ENCODE results near the gene MMP15. TPM values are rescaled to one million over a fixed set of nuclear protein-coding genes. Genes with fewer than 3 reads are reported as not detected.
"Not testable (repeated sequence)": the region's sequence is repeated elsewhere in the genome, so short reads cannot be mapped to it uniquely, and the experiment has no call there.

The MMP15 gene
- total RNA-seq, 1 donor from 2014 or later, result 14.9 TPM

- no peak overlapping the region for H3K27ac ChIP-seq
- no peaks in the 10 kb centered on the region for H3K9me3 ChIP-seq
- H3K4me1 ChIP-seq, result no peaks in the 10 kb centered on the region
- no peak for DNase-seq (ENCODE audit: low spot score in 2 of 2)
- H3K36me3 ChIP-seq, result no peaks in the 10 kb centered on the region
- H3K4me3 ChIP-seq, result no peak overlapping the region
- no peaks in the 10 kb centered on the region for H3K27me3 ChIP-seq
- TF ChIP-seq CTCF (IDR thresholded peaks at IDR 0.05), result no peak
- intact Hi-C loops (cut with DNase I), result no loop called here
Observed at GRCh38 chr16:58094026-58094425, 68.5 kb downstream of the MMP15 start.

- H3K27me3 ChIP-seq, result no peaks in the 10 kb centered on the region
- TF ChIP-seq CTCF (IDR thresholded peaks at IDR 0.05), result no peak
- H3K27ac ChIP-seq, result no peak overlapping the region
- H3K4me3 ChIP-seq, result no peak overlapping the region
- no peaks in the 10 kb centered on the region for H3K9me3 ChIP-seq
- H3K4me1 ChIP-seq, result no peaks in the 10 kb centered on the region
- intact Hi-C loops (cut with DNase I), result no loop called here
- H3K36me3 ChIP-seq, result no peaks in the 10 kb centered on the region
- DNase-seq (ENCODE audit: low spot score in 2 of 2), result no peak
Observed at GRCh38 chr16:58094791-58095574, 69.4 kb downstream of the MMP15 start.

- H3K4me3 ChIP-seq; DNase-seq (ENCODE audit: low spot score in 2 of 2); H3K9me3 ChIP-seq; H3K27me3 ChIP-seq; H3K36me3 ChIP-seq; H3K4me1 ChIP-seq; H3K27ac ChIP-seq; intact Hi-C loops (cut with DNase I): not testable (repeated sequence)
Observed at GRCh38 chr16:58095575-58095960, 70.0 kb downstream of the MMP15 start.

- intact Hi-C loops (cut with DNase I), result no loop called here
- Histone ChIP-seq H3K9me3 (no peaks in the 10 kb centered on the region), H3K4me1 (no peaks in the 10 kb centered on the region), H3K4me3 (no peak overlapping the region), H3K27me3 (no peaks in the 10 kb centered on the region), H3K27ac (no peak overlapping the region), H3K36me3 (no peaks in the 10 kb centered on the region)
- no peak for DNase-seq (ENCODE audit: low spot score in 2 of 2)
- no peak for TF ChIP-seq CTCF (IDR thresholded peaks at IDR 0.05)
Observed at GRCh38 chr16:58096249-58096648, 70.7 kb downstream of the MMP15 start.

Other genes with a start within 250 kb of the MMP15 start
- 54.9 TPM for gene KIFC3, start 223.3 kb upstream of the MMP15 start, total RNA-seq
- not detected for gene CNGB1, start 54.6 kb upstream of the MMP15 start, total RNA-seq
- 17.5 TPM for gene ZNF319, start 25.1 kb upstream of the MMP15 start, total RNA-seq
- gene USB1, start 24.3 kb upstream of the MMP15 start, total RNA-seq, result 133 TPM
- gene CFAP20, start 103.6 kb downstream of the MMP15 start, total RNA-seq, result 39.1 TPM
- gene CSNK2A2, start 172.4 kb downstream of the MMP15 start, total RNA-seq, result 14.5 TPM

Data from ascending aorta (tissue), 2 donors.